Esophagus muscularis mucosa (tissue), 4 donors: ENCODE data around the gene TPP2.

ENCODE experiments used
- EP300 ChIP-seq: sonication (generic); formaldehyde crosslinking; IDR thresholded peaks from one replicate; pipeline ENCODE4 v1.6.1; 2017; ENCODE audit warnings: antibody characterized with exemption
- POLR2A ChIP-seq: fragments of 450-650 bp; IDR thresholded peaks from one replicate; pipeline ENCODE4 v1.6.1; 2017; ENCODE audit warnings: antibody characterized with exemption, moderate library complexity, mild to moderate bottlenecking, low read depth
- POLR2AphosphoS5 ChIP-seq, 2 donors: sonication (generic); formaldehyde crosslinking; IDR thresholded peaks; one replicate each; pipeline ENCODE4 v1.6.1; 2017; ENCODE audit warnings: antibody characterized with exemption in 2 of 2
- TF ChIP-seq, protein P1 (sequence below), 3 experiments: fragments of 200-600 bp in 2 of 3; fragments of 450-650 bp in 1 of 3; sonication (generic) in 2 of 3; IDR thresholded peaks; one replicate each; pipeline ENCODE4 v1.5.1; 2017 to 2019; ENCODE audit warnings: antibody characterized with exemption in 3 of 3, mild to moderate bottlenecking in 2 of 3, moderate library complexity in 1 of 3

DNA sequence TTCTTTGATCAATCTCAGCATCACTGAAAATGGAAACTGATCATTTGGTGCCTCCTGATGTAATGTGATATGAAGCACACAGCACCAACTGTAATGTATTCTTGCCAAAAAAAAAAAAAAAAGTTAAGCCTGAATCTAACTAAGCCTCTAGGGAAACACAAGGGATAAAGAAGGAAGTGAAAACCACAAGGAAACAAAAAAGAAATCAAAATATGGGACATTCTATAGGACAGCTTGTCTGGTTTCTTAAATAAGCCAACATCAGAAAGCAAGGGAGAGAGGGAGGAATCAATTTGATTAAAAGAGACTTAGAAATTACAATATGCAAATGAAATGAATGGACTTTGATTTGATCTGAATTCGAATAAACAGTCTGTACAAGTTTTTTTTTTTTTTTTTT is 118.7 kb downstream of the TPP2 start:
- TF ChIP-seq, protein P1, sequence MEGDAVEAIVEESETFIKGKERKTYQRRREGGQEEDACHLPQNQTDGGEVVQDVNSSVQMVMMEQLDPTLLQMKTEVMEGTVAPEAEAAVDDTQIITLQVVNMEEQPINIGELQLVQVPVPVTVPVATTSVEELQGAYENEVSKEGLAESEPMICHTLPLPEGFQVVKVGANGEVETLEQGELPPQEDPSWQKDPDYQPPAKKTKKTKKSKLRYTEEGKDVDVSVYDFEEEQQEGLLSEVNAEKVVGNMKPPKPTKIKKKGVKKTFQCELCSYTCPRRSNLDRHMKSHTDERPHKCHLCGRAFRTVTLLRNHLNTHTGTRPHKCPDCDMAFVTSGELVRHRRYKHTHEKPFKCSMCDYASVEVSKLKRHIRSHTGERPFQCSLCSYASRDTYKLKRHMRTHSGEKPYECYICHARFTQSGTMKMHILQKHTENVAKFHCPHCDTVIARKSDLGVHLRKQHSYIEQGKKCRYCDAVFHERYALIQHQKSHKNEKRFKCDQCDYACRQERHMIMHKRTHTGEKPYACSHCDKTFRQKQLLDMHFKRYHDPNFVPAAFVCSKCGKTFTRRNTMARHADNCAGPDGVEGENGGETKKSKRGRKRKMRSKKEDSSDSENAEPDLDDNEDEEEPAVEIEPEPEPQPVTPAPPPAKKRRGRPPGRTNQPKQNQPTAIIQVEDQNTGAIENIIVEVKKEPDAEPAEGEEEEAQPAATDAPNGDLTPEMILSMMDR (IDR thresholded peaks at IDR 0.05): no peak
- TF ChIP-seq POLR2AphosphoS5 (IDR thresholded peaks at IDR 0.05): no peak
- TF ChIP-seq POLR2A: no peak
- no peak for TF ChIP-seq EP300
